HFFc6 (cell line): ENCODE results near the gene PTPRR. TPM values are rescaled to one million over a fixed set of nuclear protein-coding genes. Genes with fewer than 3 reads are reported as not detected.
"Not testable (repeated sequence)": the region's sequence is repeated elsewhere in the genome, so short reads cannot be mapped to it uniquely, and the experiment has no call there.

ENCODE experiments used
- DNase-seq: peaks from one replicate; pipeline ENCODE4 v3.0.0-alpha.2; 2018
- H3K27ac Mint-ChIP-seq: 2 replicates; pipeline ENCODE4 v1.8.0; 2020; ENCODE audit warnings: mild to moderate bottlenecking, mixed read lengths
- H3K27me3 Mint-ChIP-seq: 2 replicates; pipeline ENCODE4 v1.8.0; 2021; ENCODE audit warnings: mild to moderate bottlenecking, moderate library complexity, mixed read lengths; ENCODE audit not compliant: insufficient read depth
- H3K36me3 Mint-ChIP-seq: 2 replicates; pipeline ENCODE4 v1.8.0; 2021; ENCODE audit warnings: low read depth, mixed read lengths
- H3K4me1 Mint-ChIP-seq: 2 replicates; pipeline ENCODE4 v1.8.0; 2020; ENCODE audit warnings: low read depth, mixed read lengths
- H3K4me3 Mint-ChIP-seq: 2 replicates; pipeline ENCODE4 v1.8.0; 2020; ENCODE audit warnings: mild to moderate bottlenecking, moderate library complexity, mixed read lengths
- H3K9me3 Mint-ChIP-seq: 2 replicates; pipeline ENCODE4 v1.8.0; 2020; ENCODE audit warnings: mild to moderate bottlenecking, mixed read lengths
- total RNA-seq, 6 experiments: library from RNA; stranded (reverse); fragmentation: NEBNext Ultra II Directional; extraction: Animal tissue kit (Norgen Biotek cat#: 25700); gene quantifications; 2 replicates in 1 of 6; 3 replicates in 5 of 6; pipeline ENCODE4 v1.2.3, GENCODE V29; 2021
- TF ChIP-seq, protein P1 (sequence below): fragments of 200-600 bp; sonication (generic); IDR thresholded peaks from 2 replicates; pipeline ENCODE4 v1.5.0; 2021; ENCODE audit warnings: antibody characterized with exemption, mild to moderate bottlenecking

Gene PTPRR
- total RNA-seq, 6 experiments from 2014 or later = 0.40 to 1.1 (median 0.48) TPM

DNA sequence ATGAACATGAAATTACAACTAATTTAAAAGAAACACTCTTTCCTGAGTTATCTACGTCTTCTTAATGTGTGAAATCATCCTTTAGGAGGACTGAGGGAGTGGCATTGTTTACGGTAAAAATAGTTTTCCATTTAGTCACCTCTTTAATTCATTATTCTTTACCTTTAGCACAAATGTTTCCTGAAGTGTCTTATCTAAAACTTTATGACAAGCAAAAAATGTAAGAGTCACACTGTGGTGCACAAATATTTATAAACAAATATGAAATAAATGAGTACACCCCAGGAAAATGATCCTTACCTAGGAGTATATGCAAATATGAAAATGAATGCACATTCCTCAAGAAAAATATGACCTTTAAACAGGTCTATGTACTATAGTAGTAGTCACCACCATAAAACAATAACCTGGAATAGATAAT is 104.6 kb downstream of the PTPRR start:
- Mint-ChIP-seq H3K36me3 (no peaks in the 10 kb centered on the region; the same call in 1 of the 2 replicates), H3K27me3 (peaks cover 1% of the 10 kb centered on the region; the same call in 1 of the 2 replicates), H3K9me3 (peaks cover 35% of the 10 kb centered on the region), H3K4me1 (no peaks in the 10 kb centered on the region), H3K27ac (no peak overlapping the region), H3K4me3 (no peak overlapping the region)
- TF ChIP-seq, protein P1, sequence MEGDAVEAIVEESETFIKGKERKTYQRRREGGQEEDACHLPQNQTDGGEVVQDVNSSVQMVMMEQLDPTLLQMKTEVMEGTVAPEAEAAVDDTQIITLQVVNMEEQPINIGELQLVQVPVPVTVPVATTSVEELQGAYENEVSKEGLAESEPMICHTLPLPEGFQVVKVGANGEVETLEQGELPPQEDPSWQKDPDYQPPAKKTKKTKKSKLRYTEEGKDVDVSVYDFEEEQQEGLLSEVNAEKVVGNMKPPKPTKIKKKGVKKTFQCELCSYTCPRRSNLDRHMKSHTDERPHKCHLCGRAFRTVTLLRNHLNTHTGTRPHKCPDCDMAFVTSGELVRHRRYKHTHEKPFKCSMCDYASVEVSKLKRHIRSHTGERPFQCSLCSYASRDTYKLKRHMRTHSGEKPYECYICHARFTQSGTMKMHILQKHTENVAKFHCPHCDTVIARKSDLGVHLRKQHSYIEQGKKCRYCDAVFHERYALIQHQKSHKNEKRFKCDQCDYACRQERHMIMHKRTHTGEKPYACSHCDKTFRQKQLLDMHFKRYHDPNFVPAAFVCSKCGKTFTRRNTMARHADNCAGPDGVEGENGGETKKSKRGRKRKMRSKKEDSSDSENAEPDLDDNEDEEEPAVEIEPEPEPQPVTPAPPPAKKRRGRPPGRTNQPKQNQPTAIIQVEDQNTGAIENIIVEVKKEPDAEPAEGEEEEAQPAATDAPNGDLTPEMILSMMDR = no peak
- DNase-seq = no peak

DNA sequence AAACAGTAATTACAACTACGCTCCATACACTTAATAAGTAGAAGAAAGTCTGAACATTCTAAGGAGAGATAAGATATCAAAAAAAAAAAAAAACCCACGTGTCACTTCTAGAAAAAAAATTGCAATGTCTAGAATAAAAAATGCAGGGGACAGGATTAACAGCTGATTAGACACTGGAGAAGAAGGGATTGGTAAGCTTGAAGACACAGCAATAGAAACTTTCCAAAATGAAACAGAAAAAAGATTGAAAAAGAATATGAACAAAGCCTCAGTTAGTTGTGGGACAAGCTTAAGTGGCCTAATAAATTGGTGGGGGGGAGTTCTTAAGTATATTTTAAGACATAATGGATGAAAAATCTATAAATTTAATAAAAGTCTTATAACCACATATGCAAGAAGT is 105.5 kb downstream of the PTPRR start:
- peaks cover 1% of the 10 kb centered on the region; the same call in 1 of the 2 replicates for H3K27me3 Mint-ChIP-seq
- H3K4me1 Mint-ChIP-seq = no peaks in the 10 kb centered on the region
- TF ChIP-seq, protein P1 = no peak
- no peak for DNase-seq
- no peak overlapping the region for H3K27ac Mint-ChIP-seq
- H3K36me3 Mint-ChIP-seq = no peaks in the 10 kb centered on the region; the same call in 1 of the 2 replicates
- H3K9me3 Mint-ChIP-seq = peaks cover 30% of the 10 kb centered on the region
- H3K4me3 Mint-ChIP-seq = no peak overlapping the region

DNA sequence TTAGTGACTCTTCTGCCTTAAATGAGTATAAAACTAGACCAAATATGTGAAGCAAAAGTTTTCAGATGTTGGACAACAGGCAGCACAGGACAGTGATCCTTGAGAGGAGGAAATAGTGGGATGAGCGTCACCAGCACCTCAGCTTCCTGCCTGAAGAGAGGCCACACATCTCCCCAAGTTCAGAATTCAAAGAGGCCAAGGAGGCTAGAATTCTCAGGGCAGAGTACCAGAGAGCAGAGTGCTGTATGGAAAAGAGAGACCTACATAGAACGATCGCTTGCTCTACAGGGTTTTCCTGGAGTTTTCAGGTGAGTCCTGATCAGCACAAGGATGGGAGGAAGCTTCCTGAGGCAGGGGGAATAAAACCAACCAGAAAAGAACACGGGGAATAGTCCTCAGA is 107.0 kb downstream of the PTPRR start:
- TF ChIP-seq, protein P1 = no peak
- Mint-ChIP-seq H3K27me3 (peaks cover 1% of the 10 kb centered on the region; the same call in 1 of the 2 replicates), H3K4me1 (no peaks in the 10 kb centered on the region), H3K27ac (no peak overlapping the region), H3K36me3 (no peaks in the 10 kb centered on the region; the same call in 1 of the 2 replicates), H3K9me3 (peaks cover 23% of the 10 kb centered on the region), H3K4me3 (no peak overlapping the region)
- no peak for DNase-seq

DNA sequence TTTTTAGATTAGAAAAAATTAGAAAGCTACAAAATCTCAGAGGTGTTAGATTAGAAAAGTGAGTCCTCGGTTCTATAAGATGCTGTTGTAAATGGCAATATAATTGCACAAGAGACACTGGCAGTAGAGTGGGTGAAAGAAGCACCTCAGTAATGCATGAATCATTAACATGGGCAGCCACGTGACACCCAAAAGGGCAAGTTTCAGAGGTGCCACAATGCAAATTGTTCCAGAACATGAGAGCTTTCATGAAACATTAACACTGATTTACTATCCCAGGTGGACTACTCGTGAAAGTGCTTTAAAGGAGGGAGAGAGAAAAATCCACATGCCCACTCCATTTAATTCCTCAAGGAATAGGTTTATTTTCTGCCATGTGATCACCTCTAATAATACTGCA is 108.4 kb downstream of the PTPRR start:
- no peak overlapping the region for H3K4me3 Mint-ChIP-seq
- peaks cover 27% of the 10 kb centered on the region for H3K9me3 Mint-ChIP-seq
- TF ChIP-seq, protein P1 = no peak
- H3K36me3 Mint-ChIP-seq = no peaks in the 10 kb centered on the region; the same call in 1 of the 2 replicates
- no peak overlapping the region for H3K27ac Mint-ChIP-seq
- DNase-seq = no peak
- H3K4me1 Mint-ChIP-seq = no peaks in the 10 kb centered on the region
- H3K27me3 Mint-ChIP-seq = peaks cover 1% of the 10 kb centered on the region; the same call in 1 of the 2 replicates

DNA sequence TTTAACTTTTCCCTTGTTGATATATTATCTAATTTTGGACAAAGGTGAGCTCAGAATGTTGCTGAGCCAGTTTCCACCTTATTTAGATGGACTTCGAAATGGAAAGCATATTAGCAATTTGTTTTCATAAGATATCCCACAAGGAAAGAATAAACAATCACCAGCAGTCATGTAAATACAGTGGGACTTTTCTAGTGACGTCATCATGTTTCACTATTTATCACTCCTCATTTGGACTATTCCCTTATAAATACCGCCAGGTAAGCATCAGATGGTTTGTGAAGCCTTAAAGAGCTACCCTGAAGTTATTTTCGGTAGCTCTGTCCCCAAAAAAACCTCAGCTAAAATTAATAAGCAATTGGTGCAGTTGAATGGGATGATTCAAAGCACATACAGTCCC is 110.7 kb downstream of the PTPRR start:
- TF ChIP-seq, protein P1 = no peak

DNA sequence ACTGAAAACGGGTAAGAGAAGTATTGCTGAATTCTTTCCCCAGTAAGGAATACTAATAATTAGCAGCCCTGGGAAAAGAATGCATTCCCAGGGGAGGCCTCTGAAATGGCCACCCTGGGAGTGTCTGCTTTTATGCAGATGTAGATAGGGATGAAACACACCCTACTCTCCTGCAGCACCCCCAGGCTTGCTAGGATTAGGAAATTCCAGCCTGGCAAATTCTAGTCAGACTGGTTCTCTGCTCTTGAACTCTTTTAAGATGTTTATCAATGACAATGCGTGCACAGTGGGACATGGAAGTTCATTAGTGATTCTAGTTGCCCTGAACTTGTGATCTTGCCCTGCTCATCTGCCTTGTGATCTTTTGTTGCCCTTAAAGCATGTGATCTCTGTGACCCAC is 112.5 kb downstream of the PTPRR start:
- not testable (repeated sequence) for H3K27ac Mint-ChIP-seq, DNase-seq, H3K27me3 Mint-ChIP-seq, H3K4me1 Mint-ChIP-seq, H3K36me3 Mint-ChIP-seq, H3K4me3 Mint-ChIP-seq
- peaks cover 12% of the 10 kb centered on the region for H3K9me3 Mint-ChIP-seq

More for the DNA sequence above, 110.7 kb downstream of the PTPRR start:
- Mint-ChIP-seq H3K27me3 (no peaks in the 10 kb centered on the region; the same call in 1 of the 2 replicates), H3K27ac (no peak overlapping the region), H3K4me1 (no peaks in the 10 kb centered on the region), H3K36me3 (no peaks in the 10 kb centered on the region; the same call in 1 of the 2 replicates), H3K4me3 (no peak overlapping the region), H3K9me3 (peaks cover 21% of the 10 kb centered on the region)
- DNase-seq = no peak
